Measurements from ENCODE around the gene RNF44. TPM values are rescaled to one million over a fixed set of nuclear protein-coding genes. Genes with fewer than 3 reads are reported as not detected.
"Not testable (repeated sequence)": the region's sequence is repeated elsewhere in the genome, so short reads cannot be mapped to it uniquely, and the experiment has no call there.

Gene RNF44
- total RNA-seq, 1 donor from 2014 or later, result 44.7 TPM

DNA sequence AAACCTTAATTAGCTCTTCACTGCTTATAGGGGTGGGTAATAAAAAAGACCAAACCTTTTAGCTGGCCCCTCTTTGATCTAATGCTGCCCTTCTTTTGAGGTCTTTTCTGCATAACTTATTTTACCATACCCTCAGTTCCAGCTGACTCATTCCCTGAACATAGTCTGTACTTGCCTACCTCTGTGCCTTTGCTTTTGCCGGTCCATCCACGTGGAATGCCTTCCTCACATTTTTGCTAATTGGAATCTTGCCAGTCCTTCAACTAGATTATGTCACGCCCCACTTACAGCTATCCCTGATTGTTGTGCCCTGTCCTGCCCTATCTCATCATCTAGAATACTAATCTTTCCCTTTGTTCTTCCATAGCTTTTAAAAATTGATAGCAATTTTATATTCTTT is 44.8 kb downstream of the RNF44 start:
- ATAC-seq (no peak), DNase-seq (ENCODE audit: low spot score) (no peak)
- intact Hi-C loops (cut with DNase I), result no loop called here

DNA sequence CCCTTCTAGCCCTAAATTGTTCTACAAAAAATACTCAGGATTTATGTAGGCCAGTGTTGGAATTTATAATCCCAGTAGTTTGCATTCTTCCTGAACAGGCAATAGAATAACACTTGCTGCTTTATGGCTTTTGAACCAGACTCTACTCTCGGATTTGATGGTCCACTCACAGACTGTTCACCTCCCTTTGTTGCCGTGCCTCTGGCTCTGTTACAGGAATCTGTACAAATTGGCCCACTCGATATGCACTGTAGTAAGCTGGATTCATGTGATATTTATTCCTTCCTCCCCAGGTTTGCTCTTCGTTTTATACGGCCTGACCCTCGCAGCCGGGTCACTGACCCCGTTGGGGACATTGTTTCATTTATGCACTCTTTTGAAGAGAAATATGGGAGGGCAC is 45.3 kb downstream of the RNF44 start:
- DNase-seq (ENCODE audit: low spot score), result no peak
- ATAC-seq, result no peak
- intact Hi-C loops (cut with DNase I), result no loop called here

DNA sequence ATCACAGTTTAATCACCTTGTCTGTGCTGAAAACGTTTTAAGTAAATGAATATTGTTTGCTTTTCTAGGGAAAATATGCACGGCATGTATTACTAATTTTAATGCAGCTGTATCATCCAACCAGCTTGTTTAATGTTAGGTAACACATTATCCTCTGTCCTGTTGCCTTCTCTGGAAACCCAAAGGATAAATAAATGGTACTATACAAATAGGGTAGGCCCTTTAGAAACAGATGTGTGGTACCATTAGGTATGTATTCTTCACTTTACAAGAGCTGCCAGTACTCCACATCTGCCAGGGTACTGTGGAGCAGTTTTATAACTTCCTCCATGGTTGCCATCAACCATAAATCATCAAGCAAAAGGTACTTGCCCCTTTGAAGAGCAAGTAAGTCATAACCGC is 46.1 kb downstream of the RNF44 start:
- intact Hi-C loops (cut with DNase I), result no loop called here
- ATAC-seq (no peak), DNase-seq (ENCODE audit: low spot score) (no peak)

DNA sequence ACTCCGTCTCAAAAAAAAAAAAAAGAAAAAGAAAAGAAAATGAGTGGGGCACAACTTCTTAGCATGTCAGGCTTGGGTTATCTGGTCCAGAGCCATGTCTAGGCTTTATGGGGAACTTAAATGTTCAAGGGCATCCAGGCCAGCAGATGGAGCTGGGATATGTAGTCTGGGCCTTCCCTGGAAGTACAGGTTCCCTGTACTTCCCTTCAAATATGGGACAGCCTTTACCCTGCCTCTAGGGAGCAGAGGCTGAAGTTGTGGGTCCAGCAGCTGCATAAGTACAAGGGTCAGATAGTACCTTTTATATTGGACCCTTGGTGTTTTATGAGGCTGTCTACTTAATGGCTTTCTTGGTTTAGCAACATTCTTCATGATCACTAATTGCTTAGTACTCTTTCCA is 46.9 kb downstream of the RNF44 start:
- intact Hi-C loops (cut with DNase I), result no loop called here
- ATAC-seq (no peak), DNase-seq (ENCODE audit: low spot score) (no peak)

DNA sequence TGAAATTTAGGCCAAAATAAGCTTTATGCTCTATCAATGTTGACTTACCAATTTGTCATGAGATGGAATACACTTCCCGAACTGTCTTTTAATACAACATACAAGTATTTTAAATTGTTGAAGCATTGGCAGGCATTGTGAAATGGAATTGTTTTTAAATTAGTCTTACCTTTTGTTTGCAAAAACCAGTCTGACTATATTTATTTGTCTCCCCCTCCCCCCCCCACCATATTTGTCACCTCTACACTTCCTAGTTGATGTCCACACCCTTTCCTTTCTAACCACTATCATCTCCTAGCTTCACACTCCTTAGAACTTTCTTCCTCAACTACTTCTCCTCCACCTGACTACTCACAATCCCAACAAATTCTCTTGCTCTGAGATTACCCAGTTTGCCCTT is 48.1 kb downstream of the RNF44 start:
- ATAC-seq, result no peak
- no peak for DNase-seq (ENCODE audit: low spot score)
- intact Hi-C loops (cut with DNase I), result no loop called here

DNA sequence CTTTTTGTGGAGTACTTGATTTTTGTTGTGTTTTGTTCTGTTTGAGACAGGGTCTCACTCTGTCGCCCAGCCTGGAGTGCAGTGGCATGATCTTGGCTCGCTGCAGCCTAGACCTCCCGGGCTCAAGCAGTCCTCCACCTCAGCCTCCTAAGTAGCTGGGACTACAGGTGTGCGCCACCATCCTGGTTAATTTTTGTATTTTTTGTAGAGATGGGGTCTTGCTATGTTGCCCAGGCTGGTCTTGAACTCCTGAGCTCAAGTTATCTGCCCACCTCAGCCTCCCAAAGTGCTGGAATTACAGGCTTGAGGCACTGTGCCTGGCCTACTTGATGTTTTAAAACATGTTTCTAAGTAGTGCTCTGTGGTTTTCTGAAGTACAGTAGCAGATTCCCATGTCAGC is 50.0 kb downstream of the RNF44 start:
- DNase-seq (ENCODE audit: low spot score); intact Hi-C loops (cut with DNase I); ATAC-seq: not testable (repeated sequence)

DNA sequence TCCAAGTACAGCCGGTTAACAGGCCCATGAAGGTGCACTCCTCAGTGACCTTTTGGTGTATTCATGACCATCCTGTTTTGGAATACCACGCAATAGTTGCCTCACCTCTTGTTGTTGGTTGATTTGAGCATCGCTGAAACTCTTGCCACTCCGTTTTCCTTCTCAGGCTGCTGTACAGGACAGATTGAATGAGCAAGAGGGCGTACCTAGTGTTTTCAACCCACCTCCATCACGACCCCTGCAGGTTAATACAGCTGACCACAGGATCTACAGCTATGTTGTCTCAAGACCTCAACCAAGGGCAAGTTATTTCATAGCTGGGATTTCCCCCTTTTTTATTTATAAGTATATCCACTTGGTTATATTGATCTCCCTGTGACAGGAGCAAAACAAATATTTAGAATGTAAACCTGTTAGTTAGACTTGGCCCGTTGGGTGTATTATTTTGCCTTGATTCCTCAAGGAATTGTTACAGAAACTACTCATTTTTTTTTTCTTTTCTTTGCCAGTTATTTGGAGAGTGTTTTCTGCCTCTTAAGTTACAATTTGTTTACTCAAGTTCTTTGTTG is 50.9 kb downstream of the RNF44 start:
- intact Hi-C loops (cut with DNase I), result no loop called here
- DNase-seq (ENCODE audit: low spot score) (no peak), ATAC-seq (no peak)

DNA sequence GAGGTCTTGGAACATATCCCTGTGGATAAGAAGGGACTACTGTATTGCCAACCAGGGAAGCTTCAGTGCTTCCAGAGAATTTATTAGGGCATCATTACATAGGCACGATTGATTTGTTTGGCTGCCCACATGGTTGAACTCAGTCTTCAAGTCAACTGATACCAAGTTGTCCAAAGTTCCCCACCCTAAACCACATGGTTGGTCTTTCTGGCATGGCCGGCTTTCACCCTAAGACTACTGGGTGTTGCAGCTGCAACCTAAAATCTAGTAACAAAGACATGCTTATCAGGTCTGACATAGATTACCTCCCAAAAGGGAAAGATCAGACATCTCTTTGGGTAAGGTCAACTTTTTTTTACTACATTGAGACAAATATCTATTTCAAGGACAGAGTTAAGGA is 52.0 kb downstream of the RNF44 start:
- intact Hi-C loops (cut with DNase I), result no loop called here
- DNase-seq (ENCODE audit: low spot score) (no peak), ATAC-seq (no peak)

DNA sequence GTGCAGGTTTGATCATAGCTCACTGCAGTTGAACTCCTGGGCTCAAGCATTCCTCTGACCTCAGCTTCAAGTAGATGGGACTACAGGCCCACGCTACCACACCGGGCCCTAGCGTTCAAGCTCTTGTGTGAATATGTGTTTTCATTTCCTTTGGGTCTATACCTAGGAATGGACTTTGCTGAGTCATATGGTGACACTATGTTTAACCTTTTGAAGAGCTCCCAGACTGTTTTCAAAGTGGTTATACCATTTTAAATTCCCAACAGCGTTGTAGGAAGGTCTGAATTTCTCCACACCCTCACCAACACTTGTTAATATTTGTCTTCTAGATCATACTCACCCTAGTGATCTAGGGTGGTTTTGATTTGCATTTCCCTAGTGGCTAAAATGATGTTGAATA is 55.5 kb downstream of the RNF44 start:
- DNase-seq (ENCODE audit: low spot score) (no peak), ATAC-seq (no peak)
- intact Hi-C loops (cut with DNase I), result no loop called here

Other genes with a start within 250 kb of the RNF44 start
- gene KIAA1191, start 175.6 kb downstream of the RNF44 start, total RNA-seq, result 87.8 TPM
- 29.2 TPM for gene ARL10, start 171.9 kb downstream of the RNF44 start, total RNA-seq
- gene NOP16, start 148.8 kb downstream of the RNF44 start, total RNA-seq, result 9.3 TPM
- 58.8 TPM for gene HIGD2A, start 148.7 kb downstream of the RNF44 start, total RNA-seq
- 122 TPM for gene CLTB, start 120.9 kb downstream of the RNF44 start, total RNA-seq
- 35.6 TPM for gene FAF2, start 89.0 kb downstream of the RNF44 start, total RNA-seq
- gene CDHR2, start 11.9 kb upstream of the RNF44 start, total RNA-seq, result 0.36 TPM
- 0.53 TPM for gene GPRIN1, start 72.8 kb upstream of the RNF44 start, total RNA-seq
- gene SNCB, start 93.1 kb upstream of the RNF44 start, total RNA-seq, result not detected
- not detected for gene EIF4E1B, start 93.3 kb upstream of the RNF44 start, total RNA-seq
- 20.1 TPM for gene TSPAN17, start 110.1 kb upstream of the RNF44 start, total RNA-seq

Measured in sciatic nerve (tissue), 2 donors.